IMR-90 (cell line): ENCODE results near the gene DOCK10.

ENCODE experiments used
- CEBPB ChIP-seq: IDR thresholded peaks from 2 replicates; pipeline ENCODE4 v1.6.1; 2012; ENCODE audit warnings: low read depth, low read length, improper control_type of control experiment
- NFE2L2 ChIP-seq: fragments of 150-350 bp; IDR thresholded peaks from 2 replicates; pipeline ENCODE4 v1.6.1; 2016; ENCODE audit warnings: low read depth, mild to moderate bottlenecking, low read length
- POLR2A ChIP-seq: IDR thresholded peaks from 2 replicates; pipeline ENCODE4 v1.6.1; 2012; ENCODE audit warnings: mild to moderate bottlenecking, low read depth, low read length
- TF ChIP-seq, protein P1 (sequence below): conservative IDR thresholded peaks from 2 replicates; pipeline ENCODE4 v1.5.1; 2012; ENCODE audit warnings: mild to moderate bottlenecking, low read depth, low read length, improper control_type of control experiment
- TF ChIP-seq, protein P2 (sequence below): fragments of 150-350 bp; IDR thresholded peaks from 2 replicates; pipeline ENCODE4 v1.6.1; 2017; ENCODE audit warnings: mild to moderate bottlenecking, antibody characterized with exemption, low read length, low read depth

DNA sequence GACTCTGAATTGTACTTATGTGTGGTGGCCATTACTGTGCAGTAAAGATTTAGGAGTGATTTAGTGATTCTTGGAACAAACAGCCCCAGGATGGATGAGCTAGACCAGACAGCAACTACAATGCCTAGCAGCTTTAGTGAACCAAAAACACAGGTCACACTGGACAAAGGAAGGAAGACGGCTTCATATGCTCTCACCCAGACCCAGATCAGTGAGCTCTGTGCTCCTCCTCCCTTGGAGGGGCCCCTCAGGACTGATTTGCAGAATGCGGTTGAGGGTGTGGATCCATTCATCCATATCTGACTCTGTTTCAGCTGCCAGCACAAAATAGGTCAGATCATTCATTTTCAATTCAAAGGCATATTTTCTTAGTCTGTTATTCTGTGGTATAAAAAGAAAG lies 166.4 kb downstream of the DOCK10 start:
- no peak for TF ChIP-seq POLR2A
- TF ChIP-seq, protein P1, sequence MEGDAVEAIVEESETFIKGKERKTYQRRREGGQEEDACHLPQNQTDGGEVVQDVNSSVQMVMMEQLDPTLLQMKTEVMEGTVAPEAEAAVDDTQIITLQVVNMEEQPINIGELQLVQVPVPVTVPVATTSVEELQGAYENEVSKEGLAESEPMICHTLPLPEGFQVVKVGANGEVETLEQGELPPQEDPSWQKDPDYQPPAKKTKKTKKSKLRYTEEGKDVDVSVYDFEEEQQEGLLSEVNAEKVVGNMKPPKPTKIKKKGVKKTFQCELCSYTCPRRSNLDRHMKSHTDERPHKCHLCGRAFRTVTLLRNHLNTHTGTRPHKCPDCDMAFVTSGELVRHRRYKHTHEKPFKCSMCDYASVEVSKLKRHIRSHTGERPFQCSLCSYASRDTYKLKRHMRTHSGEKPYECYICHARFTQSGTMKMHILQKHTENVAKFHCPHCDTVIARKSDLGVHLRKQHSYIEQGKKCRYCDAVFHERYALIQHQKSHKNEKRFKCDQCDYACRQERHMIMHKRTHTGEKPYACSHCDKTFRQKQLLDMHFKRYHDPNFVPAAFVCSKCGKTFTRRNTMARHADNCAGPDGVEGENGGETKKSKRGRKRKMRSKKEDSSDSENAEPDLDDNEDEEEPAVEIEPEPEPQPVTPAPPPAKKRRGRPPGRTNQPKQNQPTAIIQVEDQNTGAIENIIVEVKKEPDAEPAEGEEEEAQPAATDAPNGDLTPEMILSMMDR, result no peak
- no peak for TF ChIP-seq NFE2L2
- TF ChIP-seq, protein P2, sequence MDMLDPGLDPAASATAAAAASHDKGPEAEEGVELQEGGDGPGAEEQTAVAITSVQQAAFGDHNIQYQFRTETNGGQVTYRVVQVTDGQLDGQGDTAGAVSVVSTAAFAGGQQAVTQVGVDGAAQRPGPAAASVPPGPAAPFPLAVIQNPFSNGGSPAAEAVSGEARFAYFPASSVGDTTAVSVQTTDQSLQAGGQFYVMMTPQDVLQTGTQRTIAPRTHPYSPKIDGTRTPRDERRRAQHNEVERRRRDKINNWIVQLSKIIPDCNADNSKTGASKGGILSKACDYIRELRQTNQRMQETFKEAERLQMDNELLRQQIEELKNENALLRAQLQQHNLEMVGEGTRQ, result no peak
- no peak for TF ChIP-seq CEBPB
